HG03521 (cell line): ENCODE results near the gene HBP1.
"Not testable (repeated sequence)": the region's sequence is repeated elsewhere in the genome, so short reads cannot be mapped to it uniquely, and the experiment has no call there.

Experiments used
- ATAC-seq: cut with Tn5 transposase; IDR thresholded peaks from one replicate; pipeline ENCODE4 v1.9.1; 2021; ENCODE audit warnings: mild to moderate bottlenecking, moderate library complexity; ENCODE audit not compliant: unreplicated experiment

The HBP1 gene

GRCh38 chr7:107152011-107152410, 16.8 kb upstream of the HBP1 start:
- ATAC-seq = no peak

DNA sequence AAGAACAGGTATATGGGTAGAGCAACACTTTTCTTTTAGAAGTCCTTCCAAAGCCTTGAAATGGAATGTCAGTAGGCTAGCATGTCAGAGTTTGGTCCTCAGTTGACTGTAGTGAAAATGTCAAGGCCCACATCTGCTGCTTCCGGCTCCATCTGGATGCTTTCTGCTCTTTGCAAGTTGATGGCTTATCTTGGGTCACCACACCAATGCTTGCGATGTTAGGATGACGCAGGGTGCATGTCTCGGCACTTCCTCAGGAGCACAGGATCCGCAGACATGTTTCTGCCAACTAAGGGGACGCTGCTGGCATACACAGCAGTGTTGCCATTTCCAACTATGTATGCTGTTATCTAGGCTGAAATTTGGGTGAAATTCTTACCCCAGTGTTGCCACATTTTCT, 14.0 kb upstream of the HBP1 start:
- no peak for ATAC-seq

DNA sequence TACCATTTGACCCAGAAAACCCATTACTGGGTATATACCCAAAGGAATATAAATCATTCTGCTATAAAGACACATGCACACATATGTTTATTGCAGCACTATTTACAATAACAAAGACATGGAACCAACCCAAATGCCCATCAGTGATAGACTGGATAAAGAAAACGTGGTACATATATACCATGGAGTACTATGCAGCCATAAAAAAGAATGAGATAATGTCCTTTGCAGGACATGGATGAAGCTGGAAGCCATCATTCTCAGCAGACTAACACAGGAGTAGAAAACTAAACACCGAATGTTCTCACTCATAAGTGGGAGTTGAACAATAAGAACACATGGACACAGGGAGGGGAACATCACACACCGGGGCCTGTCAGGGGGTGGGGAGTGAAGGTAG, 13.1 kb upstream of the HBP1 start:
- ATAC-seq = not testable (repeated sequence)

GRCh38 chr7:107157091-107157490, 11.7 kb upstream of the HBP1 start:
- no peak for ATAC-seq

- no peak for ATAC-seq
Observed at GRCh38 chr7:107158028-107158427, 10.8 kb upstream of the HBP1 start.

DNA sequence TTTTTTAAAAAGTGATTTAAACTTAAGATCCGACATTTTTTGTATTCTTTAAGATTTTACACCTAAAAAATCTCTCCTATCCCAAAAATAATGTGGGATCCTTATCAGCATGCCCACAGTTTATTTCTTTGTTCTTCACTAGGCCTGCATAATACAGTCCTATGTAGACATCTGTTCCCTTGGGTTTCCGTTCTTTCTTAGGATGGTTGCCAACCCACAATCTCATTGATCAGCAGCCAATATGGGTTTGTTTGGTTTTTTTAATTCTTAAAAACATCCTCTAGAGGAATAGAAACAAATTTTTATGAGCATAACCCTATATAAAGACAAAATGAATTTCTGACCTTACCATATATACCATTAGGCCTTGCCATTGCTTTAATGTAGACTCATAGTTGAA, 8.4 kb upstream of the HBP1 start:
- ATAC-seq = no peak

DNA sequence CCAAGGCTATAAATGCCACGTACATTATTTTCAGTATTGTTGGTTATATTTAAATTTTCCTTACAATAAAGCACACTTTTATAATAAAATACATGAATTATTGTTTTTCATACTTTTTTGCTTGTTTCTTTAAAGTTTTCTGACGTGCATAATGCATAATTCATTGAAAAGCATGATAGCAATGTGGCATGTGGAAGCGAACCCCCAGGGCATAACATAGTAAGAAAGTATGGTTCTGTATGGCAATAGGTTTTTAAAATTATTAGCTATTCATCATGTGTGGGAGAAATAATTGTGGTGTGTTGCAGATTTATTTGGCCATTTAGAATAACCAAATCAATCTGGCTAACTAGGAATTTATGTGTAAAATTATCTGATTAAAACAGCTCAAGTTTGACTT, 7.4 kb upstream of the HBP1 start:
- ATAC-seq = no peak

GRCh38 chr7:107162475-107162874, 6.3 kb upstream of the HBP1 start:
- no peak for ATAC-seq

DNA sequence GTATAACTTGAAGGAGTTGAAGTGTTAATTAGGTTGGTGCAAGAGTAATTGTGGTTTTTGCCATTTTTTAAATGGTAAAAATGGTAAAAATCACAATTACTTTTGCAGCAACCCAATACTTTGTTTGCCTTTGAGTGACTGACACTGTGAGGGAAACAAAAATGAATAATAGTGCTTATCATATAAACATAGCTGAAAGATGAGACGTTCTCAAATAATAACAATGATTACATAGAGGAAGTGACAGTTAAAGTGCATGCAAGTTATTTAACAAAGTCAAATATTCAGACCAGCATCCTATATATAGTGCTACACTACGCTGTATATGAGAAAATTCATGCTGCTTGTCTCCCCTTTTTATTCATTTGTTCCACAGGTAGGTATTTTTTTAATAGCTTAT, 4.7 kb upstream of the HBP1 start:
- no peak for ATAC-seq

GRCh38 chr7:107165341-107165740, 3.5 kb upstream of the HBP1 start:
- ATAC-seq = no peak

GRCh38 chr7:107166736-107167426, 1.9 kb upstream of the HBP1 start:
- ATAC-seq = no peak

DNA sequence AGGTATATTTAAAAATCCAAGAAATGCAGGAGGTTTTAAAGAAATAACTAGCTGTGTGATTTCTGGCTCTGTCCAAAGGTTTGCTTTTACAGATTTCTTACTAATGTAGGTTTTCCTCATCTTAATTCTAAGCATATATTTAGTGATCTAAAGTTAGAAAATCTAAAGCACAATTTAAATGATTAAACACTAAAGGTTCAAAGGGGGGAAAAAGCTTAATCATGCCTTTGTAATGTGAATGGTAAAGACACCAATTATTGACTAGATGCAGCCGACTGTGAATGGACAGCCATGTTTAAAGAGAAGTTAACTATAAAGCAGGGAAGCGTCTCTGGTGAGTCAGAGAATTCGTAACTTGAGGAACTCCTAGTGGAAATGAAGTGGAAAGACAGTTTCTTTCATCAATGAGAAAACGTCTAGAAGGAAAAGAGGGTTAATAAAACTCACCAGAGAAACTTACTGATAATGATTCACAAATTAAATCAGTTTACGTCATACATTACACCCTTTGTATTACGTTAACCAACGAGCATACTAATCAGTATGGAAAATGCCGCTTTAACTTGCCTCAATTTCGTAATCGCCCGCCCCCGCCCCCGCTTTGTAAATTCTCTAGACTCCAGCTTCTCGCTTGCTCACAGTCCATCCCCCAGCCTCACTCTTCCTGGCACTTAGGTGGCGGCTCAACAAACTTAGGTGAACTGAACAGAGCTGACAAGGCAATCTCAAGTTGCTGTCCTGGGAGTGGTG, 1.1 kb upstream of the HBP1 start:
- no peak for ATAC-seq

DNA sequence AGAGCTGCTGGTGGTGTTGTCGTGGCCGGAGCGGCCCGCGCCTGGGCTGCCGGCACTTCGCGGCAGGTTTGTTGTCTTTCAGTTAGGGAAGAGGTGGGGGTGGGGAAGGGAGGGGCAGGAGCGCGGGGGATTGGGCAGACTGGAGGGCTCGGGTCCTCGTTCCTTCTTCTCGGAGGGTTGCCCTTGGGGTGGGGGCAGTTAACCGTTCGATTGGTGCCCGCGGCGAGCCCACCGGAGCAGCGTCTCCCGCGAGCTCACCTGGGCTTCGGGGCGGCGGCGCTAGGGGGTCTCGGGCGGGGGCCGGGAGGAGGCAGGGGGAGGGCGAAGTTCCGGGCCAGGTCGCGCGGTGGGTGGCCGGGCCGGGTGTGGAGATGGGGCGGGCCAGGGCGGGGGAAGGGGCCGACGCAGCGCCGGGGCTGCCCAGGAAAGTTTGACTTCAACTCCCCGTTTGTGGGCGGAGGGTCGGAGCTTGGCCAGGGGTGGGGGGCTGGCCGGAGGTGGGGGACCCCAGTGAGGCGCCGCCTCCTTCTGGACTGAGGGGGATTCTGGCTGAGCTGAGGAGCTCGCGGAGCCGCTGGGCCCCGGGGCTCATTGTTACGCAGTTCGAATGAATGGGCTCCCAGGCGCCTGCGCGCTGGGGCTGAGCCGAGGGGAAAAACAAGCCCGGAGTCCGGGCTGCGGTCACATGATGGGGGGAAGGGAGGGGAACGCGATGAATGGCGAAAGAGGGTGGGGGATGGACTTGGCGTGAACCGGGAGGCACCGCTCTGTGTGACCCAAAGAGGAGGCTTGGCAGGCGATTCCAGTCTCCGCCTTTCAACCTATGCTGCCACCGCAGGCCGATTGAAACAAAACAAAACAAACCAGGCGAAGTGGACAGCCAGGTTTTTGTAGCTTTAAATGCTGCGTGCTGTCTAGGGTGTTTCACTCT, 582 bp downstream of the HBP1 start:
- peak; percentile 18 for ATAC-seq

DNA sequence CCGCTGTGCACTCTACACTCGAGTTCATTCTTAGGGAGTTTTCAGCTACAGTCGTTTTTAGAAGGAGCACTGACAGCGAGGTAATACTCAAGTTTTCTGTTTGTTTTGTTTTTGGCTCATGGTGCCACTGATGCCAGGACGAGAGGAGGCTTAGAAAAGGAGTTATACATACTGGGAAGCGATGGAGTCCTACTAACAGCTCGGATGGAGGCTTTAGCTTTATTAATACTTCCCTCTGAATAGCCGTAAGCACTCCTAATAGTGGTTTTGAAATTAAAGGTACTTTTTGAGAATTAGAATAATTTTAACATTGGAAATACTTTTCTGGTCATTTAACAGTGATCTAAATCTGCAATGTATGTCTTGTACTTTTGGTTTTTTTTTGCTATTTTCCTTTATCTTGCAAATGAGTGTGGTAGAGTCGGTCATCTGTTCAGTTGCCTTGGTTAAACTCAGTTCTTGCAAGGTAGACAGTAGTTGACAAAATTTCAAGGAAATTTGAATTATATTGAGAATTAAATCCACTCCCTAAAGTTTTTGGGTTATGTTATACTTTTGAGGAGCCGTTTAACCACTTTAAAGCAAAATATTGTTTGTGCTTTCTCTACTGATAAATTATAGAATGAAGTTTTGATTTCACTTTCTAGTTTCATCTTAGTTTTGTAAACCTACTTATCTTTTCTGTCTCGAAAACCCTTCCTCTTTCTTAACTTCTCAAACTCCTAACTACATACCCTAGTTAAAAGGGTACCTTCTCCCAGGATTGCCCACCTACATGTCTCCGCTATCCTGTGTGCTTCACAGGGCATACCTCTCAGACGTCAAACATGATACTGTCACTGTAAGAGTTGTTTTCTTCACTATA, 1.5 kb downstream of the HBP1 start:
- no peak for ATAC-seq

DNA sequence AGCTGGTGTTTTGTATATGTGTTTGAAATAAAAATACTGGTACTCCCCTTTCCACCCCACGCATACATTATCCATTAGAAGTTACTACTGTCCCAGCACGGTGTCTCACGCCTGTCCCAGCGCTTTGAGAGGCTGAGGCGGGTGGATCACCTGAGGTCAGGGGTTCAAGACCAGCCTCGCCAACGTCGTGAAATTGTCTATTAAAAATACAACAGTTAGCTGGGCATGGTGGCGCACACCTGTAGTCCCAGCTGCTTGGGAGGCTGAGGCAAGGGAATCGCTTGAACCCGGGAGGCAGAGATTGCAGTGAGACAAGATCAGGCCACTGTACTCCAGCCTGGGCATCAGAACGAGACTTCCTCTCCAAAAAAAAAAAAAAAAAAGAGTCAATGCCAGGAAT, 2.7 kb downstream of the HBP1 start:
- no peak for ATAC-seq

DNA sequence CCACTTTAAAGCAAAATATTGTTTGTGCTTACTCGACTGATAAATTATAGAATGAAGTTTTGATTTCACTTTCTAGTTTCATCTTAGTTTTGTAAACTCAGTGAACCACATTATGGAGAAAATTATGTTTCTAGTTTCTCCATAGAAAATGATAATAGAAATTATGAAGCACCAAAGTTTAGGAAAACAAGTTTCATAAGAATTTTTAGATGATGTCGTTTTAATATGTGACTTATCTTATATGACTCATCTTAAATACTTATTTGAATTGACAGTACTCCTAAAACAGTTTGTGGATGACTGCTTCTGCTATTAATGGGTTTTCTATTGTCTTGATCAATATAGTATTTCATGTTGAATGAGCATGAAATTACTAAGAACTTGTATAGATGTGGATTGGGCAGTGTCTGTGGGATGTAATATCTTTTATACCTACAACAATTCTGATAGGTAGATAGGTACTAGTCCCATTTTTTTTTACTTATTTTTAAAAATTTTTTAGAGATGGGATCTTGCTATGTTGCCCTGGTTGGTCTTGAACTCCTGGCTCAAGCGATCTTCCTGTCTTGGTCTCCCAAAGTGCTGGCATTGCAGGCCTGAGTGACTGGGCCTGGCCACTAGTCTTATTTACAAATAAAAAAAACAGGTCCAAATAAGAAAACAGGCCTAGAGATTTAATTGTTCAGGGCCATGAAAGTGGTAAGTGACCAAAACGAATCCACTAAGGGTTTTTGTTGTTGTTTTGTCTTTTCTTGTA, 3.7 kb downstream of the HBP1 start:
- ATAC-seq = no peak

GRCh38 chr7:107173191-107173590, 4.4 kb downstream of the HBP1 start:
- ATAC-seq = no peak

- peak; percentile 39 for ATAC-seq
Observed at GRCh38 chr7:107173691-107174406, 5.0 kb downstream of the HBP1 start.
